Neuron (in vitro differentiated cells): ENCODE results near the gene CDH2.

Experiments
- H2AFZ ChIP-seq: one replicate; pipeline ENCODE4 v1.6.1; 2013; ENCODE audit warnings: low read depth, mild to moderate bottlenecking, inconsistent platforms, low read length, moderate library complexity
- H3K27me3 ChIP-seq: one replicate; pipeline ENCODE4 v1.6.1; 2013; ENCODE audit warnings: low read length; ENCODE audit not compliant: insufficient read depth
- H3K36me3 ChIP-seq: one replicate; pipeline ENCODE4 v1.6.1; 2013; ENCODE audit warnings: low read length; ENCODE audit not compliant: insufficient read depth
- H3K4me1 ChIP-seq: one replicate; pipeline ENCODE4 v1.6.1; 2013; ENCODE audit warnings: low read length; ENCODE audit not compliant: insufficient read depth
- H3K4me3 ChIP-seq: 2 replicates; pipeline ENCODE4 v1.5.1; 2013; ENCODE audit warnings: mild to moderate bottlenecking, low read length, moderate library complexity
- H3K9me3 ChIP-seq: one replicate; pipeline ENCODE4 v1.6.1; 2013; ENCODE audit warnings: low read length

The CDH2 gene

GRCh38 chr18:28176948-28177827, at the start of gene CDH2:
Gene CDH2 (minus strand): TSS chr18:28177130. CDS start chr18:28177022, 108 bp downstream.
- Histone ChIP-seq H3K4me3 (peak within 1 kb of the TSS; percentile 98), H3K9me3 (no peaks in the 10 kb centered on the region), H2AFZ (no peak within 1 kb of the TSS), H3K4me1 (peaks cover 25% of the 10 kb centered on the region), H3K36me3 (no peaks in the 10 kb centered on the region), H3K27me3 (no peaks in the 10 kb centered on the region)

- H3K4me3 ChIP-seq = no peak overlapping the region
- no peaks in the 10 kb centered on the region for H3K36me3 ChIP-seq
- no peaks in the 10 kb centered on the region for H3K9me3 ChIP-seq
- no peaks in the 10 kb centered on the region for H3K4me1 ChIP-seq
- H2AFZ ChIP-seq = no peak overlapping the region
- no peaks in the 10 kb centered on the region for H3K27me3 ChIP-seq
These were observed 35.1 kb upstream of the CDH2 start for GRCh38 chr18:28212060-28212459.

- H3K27me3 ChIP-seq = no peaks in the 10 kb centered on the region
- H3K4me3 ChIP-seq = no peak overlapping the region
- no peaks in the 10 kb centered on the region for H3K9me3 ChIP-seq
- no peaks in the 10 kb centered on the region for H3K4me1 ChIP-seq
- no peaks in the 10 kb centered on the region for H3K36me3 ChIP-seq
- no peak overlapping the region for H2AFZ ChIP-seq
These were observed 31.9 kb upstream of the CDH2 start for GRCh38 chr18:28208712-28209265.

- H3K9me3 ChIP-seq = no peaks in the 10 kb centered on the region
- no peaks in the 10 kb centered on the region for H3K27me3 ChIP-seq
- H3K36me3 ChIP-seq = no peaks in the 10 kb centered on the region
- no peak overlapping the region for H2AFZ ChIP-seq
- H3K4me3 ChIP-seq = no peak overlapping the region
- H3K4me1 ChIP-seq = no peaks in the 10 kb centered on the region
These were observed 31.3 kb upstream of the CDH2 start for GRCh38 chr18:28208268-28208667.

- Histone ChIP-seq H3K27me3 (no peaks in the 10 kb centered on the region), H3K36me3 (no peaks in the 10 kb centered on the region), H2AFZ (no peak overlapping the region), H3K4me1 (no peaks in the 10 kb centered on the region), H3K9me3 (no peaks in the 10 kb centered on the region), H3K4me3 (no peak overlapping the region)
These were observed 27.2 kb upstream of the CDH2 start for GRCh38 chr18:28204154-28204553.

- no peaks in the 10 kb centered on the region for H3K9me3 ChIP-seq
- no peak overlapping the region for H2AFZ ChIP-seq
- peaks cover 2% of the 10 kb centered on the region for H3K4me1 ChIP-seq
- no peak overlapping the region for H3K4me3 ChIP-seq
- no peaks in the 10 kb centered on the region for H3K27me3 ChIP-seq
- H3K36me3 ChIP-seq = no peaks in the 10 kb centered on the region
These were observed 24.1 kb upstream of the CDH2 start for GRCh38 chr18:28201056-28201455.

- Histone ChIP-seq H3K9me3 (no peaks in the 10 kb centered on the region), H3K27me3 (no peaks in the 10 kb centered on the region), H3K36me3 (no peaks in the 10 kb centered on the region), H2AFZ (no peak overlapping the region), H3K4me1 (peaks cover 4% of the 10 kb centered on the region), H3K4me3 (no peak overlapping the region)
These were observed 21.7 kb upstream of the CDH2 start for GRCh38 chr18:28198620-28199019.

GRCh38 chr18:28193177-28193778, 16.3 kb upstream of the CDH2 start:
- Histone ChIP-seq H3K9me3 (no peaks in the 10 kb centered on the region), H3K4me3 (no peak overlapping the region), H3K27me3 (no peaks in the 10 kb centered on the region), H3K4me1 (peaks cover 2% of the 10 kb centered on the region), H3K36me3 (no peaks in the 10 kb centered on the region), H2AFZ (no peak overlapping the region)

- Histone ChIP-seq H3K9me3 (no peaks in the 10 kb centered on the region), H3K27me3 (no peaks in the 10 kb centered on the region), H2AFZ (no peak overlapping the region), H3K4me3 (no peak overlapping the region), H3K4me1 (no peaks in the 10 kb centered on the region), H3K36me3 (no peaks in the 10 kb centered on the region)
These were observed 12.7 kb upstream of the CDH2 start for GRCh38 chr18:28189400-28190239.

- Histone ChIP-seq H2AFZ (no peak overlapping the region), H3K27me3 (no peaks in the 10 kb centered on the region), H3K4me1 (peaks cover 5% of the 10 kb centered on the region), H3K36me3 (no peaks in the 10 kb centered on the region), H3K9me3 (no peaks in the 10 kb centered on the region), H3K4me3 (no peak overlapping the region)
These were observed 8.2 kb upstream of the CDH2 start for GRCh38 chr18:28185121-28185520.

GRCh38 chr18:28183418-28184078, 6.6 kb upstream of the CDH2 start:
- H3K36me3 ChIP-seq = no peaks in the 10 kb centered on the region
- no peak overlapping the region for H2AFZ ChIP-seq
- no peaks in the 10 kb centered on the region for H3K27me3 ChIP-seq
- H3K9me3 ChIP-seq = no peaks in the 10 kb centered on the region
- H3K4me3 ChIP-seq = no peak overlapping the region
- H3K4me1 ChIP-seq = peaks cover 14% of the 10 kb centered on the region

GRCh38 chr18:28181616-28182015, 4.7 kb upstream of the CDH2 start:
- Histone ChIP-seq H2AFZ (no peak overlapping the region), H3K4me3 (no peak overlapping the region), H3K9me3 (no peaks in the 10 kb centered on the region), H3K4me1 (peaks cover 14% of the 10 kb centered on the region), H3K36me3 (no peaks in the 10 kb centered on the region), H3K27me3 (no peaks in the 10 kb centered on the region)
